ENCODE measurements around the gene BPGM.
"Not testable (repeated sequence)": the region's sequence is repeated elsewhere in the genome, so short reads cannot be mapped to it uniquely, and the experiment has no call there.

Gene BPGM

DNA sequence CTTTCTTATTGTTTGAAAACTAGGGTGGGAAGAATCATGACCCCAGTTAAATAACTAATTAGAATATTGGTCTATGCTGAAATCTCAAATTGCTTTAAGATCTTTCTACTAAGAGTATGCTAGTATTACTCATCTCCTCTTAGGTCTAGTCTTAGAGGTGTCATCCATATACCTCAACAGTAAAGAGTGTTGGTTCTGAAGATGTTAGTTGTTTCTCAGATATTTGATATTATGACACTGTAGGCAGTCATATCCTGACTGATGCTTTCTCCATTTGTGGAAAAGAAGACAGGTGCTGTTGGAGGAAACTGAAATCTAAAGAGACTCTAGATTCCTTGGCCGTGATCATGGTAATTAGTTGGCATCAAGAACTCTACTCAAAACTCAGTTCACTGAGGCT is 21.2 kb downstream of the BPGM start:
- DNase-seq: no peak

DNA sequence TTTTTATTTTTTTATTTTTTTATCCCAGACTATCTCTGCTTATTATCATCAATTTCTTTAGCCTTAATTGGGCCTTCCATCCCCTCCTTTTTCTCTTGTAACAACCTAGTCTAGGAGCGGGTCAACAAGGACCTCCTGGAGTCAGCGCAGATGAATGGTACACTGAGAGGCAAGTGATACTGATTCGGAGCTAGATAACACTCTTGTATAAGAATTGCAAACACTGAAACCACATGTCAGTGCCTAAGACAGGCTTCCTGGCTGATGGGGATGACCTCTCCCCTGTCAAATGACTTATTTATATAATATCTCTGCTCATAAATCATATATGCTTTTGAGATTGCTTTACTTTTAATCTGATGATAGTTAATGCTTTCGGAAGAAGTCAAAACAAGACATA is 22.7 kb downstream of the BPGM start:
- DNase-seq: no peak

DNA sequence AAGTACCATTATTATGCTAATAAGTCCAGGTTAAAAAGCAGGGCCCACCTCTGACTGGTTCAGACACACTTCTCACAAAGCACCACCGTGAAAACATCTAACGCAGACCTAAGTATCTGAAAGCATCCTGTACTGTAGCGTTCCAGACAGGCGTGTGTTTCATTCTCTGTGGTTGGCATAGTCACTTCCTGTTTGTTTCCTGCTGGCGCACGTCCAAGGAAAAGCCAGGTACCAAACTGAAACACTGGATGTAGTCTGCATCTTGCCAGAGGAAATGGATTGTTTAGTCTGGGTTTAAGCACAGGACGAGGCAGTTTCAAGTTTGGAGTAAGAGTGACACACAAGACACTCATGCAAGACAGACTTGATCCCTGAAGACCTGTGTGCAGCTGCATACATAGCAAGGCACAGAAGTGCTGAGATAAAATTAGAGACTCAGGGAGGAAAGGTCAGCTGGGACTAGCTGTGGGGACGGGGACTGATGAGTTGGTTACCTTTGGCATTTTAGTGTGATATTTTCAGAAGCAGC is 23.3 kb downstream of the BPGM start:
- DNase-seq: no peak

- DNase-seq: no peak
Observed at GRCh38 chr7:134671609-134672008, 25.0 kb downstream of the BPGM start.

- DNase-seq: no peak
Observed at GRCh38 chr7:134674424-134674823, 27.8 kb downstream of the BPGM start.

DNA sequence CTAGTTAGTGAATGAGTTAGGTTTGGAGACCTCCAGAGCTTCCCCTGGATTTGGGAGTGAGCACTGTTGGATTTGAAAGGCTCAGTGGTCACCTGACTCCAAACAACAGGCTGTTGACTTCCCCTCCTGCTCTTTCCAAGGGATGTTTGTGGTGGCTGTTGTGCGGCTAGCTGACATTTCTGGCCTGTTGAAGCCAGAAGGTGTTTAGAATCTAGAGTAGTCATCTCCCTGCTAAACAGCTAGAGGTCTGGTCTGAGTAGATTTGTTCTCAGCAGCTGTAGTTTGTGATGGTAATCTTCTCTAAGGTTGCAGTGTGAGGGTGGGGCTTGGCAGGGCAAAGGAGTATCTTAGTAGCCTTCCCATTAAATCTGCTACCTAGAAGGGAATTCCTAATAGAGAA is 30.1 kb downstream of the BPGM start:
- no peak for DNase-seq

GRCh38 chr7:134678115-134678514 is 31.5 kb downstream of the BPGM start:
- no peak for DNase-seq

DNA sequence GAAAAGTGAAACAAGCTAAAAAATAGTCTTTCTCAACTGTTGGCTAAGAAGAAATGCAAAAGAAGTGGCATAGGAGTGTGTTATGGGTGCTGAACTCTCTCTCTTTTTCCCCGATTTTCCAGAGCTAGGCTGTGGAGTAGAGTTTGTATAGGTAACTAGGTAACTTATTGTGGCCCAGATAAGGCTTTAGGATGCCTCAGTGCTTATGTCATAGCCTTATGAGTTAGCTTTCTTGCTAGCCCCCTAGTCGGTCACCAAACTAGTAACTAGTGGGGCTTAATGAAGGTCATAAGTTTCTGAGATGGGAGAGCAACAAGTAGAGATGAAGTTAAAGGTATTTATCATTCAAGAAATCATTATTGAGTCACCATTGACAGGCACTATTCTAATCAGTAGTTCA is 32.4 kb downstream of the BPGM start:
- DNase-seq: no peak

- DNase-seq: no peak
Observed at GRCh38 chr7:134684165-134684564, 37.5 kb downstream of the BPGM start.

DNA sequence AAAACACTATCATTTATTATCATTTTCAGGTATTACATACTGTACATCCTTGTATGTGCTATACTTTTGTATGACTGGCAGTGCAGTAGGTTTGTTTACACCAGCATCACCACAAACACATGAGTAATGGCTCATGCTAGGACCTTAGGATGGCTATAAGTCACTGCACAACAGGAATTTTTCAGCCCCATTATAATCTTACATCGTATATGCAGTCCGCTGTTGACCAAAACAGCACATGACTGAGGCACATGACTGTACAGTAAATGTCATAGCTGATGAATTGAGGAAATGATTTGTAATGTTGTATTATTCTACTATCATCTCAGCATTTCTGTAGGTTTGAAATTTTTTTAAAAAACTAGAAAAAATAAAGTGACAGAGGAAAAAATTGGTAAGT is 38.6 kb downstream of the BPGM start:
- no peak for DNase-seq

- no peak for DNase-seq
Observed at GRCh38 chr7:134686786-134687185, 40.1 kb downstream of the BPGM start.

DNA sequence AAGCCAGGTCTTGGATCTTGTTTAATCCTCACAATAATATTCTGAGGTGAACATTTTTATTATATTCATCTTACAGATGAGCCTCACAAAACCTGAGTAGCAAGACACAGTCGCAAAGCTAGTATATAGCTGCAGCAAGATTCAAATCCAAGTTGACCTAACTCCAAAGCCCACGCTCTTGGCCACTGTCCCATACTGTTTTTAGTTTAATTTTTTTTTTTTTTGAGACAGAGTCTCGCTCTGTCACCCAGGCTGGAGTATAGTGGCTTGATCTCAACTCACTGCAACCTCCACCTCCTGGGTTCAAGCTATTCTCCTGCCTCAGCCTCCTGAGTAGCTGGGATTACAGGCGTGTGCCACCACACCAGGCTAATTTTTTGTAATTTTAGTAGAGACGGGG is 42.9 kb downstream of the BPGM start:
- not testable (repeated sequence) for DNase-seq

- no peak for DNase-seq
Observed at GRCh38 chr7:134690016-134690415, 43.4 kb downstream of the BPGM start.

GRCh38 chr7:134690614-134691504 is 44.2 kb downstream of the BPGM start:
- DNase-seq: no peak

- DNase-seq: no peak
Observed at GRCh38 chr7:134691546-134692343, 45.1 kb downstream of the BPGM start.

GRCh38 chr7:134692344-134692705 is 45.7 kb downstream of the BPGM start:
- no peak for DNase-seq

GRCh38 chr7:134693256-134693655 is 46.6 kb downstream of the BPGM start:
- DNase-seq: no peak

GRCh38 chr7:134694299-134694698 is 47.6 kb downstream of the BPGM start:
- no peak for DNase-seq

- no peak for DNase-seq
Observed at GRCh38 chr7:134694767-134695166, 48.1 kb downstream of the BPGM start.

DNA sequence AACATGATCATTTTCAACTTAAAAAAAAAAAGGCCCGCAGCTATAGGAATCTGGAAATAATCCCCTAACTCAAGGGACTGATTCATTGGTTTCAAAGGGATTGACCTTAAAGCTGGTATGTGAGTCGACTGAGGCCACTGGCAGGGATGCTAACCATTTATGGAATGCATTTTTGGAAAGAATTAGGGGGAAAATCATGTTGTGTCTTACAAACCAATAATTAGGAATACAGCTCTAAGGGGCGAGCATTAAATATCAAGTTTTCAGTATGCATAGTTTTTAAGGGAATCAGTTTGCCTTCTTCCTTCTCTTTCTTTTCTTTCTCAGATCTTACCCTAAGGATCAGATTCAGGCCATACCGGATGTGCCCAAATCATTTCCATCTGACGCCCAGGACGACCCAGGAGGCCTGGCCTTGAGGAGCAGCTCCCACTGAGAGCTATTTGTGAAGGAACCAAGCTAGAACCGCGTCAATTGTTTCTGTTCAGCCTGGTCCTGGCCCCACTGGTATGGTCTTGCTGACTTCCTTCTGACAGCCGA is 48.7 kb downstream of the BPGM start:
- DNase-seq: no peak

DNA sequence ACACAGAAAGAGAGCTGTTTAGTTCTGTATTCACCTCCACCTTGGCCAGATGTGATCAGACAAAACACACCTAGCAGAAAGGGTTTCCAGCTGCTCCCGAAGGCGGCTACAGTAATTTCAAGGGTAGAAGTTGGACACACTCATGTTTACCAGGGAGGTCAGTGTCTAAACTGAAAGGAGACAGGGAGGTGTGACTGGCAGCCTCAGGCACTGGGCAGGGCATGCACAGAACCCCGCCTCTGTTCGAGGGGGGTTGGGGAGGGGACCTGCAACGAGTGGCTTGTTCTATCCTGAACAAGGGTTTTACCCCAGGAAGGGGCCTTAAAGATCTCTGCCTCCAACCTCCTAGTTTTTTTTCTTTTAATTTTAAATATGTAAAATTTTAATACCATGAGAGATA is 49.6 kb downstream of the BPGM start:
- DNase-seq: no peak

DNA sequence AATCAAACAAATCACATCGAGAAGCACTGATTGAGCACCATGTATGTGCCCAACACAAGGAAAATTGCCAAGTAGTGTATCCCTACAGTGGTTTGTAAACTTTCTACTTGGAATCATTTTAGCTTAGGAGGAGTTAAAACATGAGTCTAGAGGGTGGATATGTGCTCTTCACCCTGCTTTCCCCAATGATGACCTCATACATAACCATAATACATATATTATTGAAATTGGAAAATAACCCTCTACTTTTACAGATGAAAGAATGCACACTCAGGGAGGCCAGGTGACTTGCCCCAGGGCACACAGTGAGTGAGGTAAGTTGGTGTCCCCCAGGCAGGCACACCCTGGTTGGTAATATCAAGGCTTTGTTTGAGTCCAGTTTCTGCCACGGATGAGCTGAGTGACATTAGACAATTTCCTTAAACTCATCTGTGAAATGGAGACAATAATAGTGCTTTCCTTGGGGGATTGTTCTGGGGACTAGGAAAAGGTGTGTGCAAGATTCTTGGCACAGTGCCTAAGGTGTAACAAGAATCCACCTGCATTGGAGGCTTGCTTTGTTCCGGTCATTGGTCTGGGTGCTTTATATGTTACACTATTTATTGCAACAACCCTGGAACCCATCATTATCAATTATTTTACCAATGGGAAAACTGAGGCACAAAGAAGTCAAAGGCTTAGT is 50.7 kb downstream of the BPGM start:
- DNase-seq: no peak

GRCh38 chr7:134698481-134698880 is 51.8 kb downstream of the BPGM start:
- no peak for DNase-seq

All from NK-92 treated with Interleukin-12 subunit alpha and Interleukin-12 subunit beta, amount 100 ng/mL, for 24 hours (cell line).